AG10803 (cell line): ENCODE measurements around the gene SDCCAG8.
A peak's percentile ranks its signal among the peaks of the same experiment; 100 is the strongest.
"Not testable (repeated sequence)": the region's sequence is repeated elsewhere in the genome, so short reads cannot be mapped to it uniquely, and the experiment has no call there.

Experiments
- DNase-seq: peaks from one replicate; pipeline ENCODE4 v3.0.0; 2010; ENCODE audit warnings: low read depth
- H3K4me3 ChIP-seq: 2 replicates; pipeline ENCODE4 v1.5.1; 2011; ENCODE audit warnings: mild to moderate bottlenecking, low read length, control low read depth
- TF ChIP-seq, protein P1 (sequence below): conservative IDR thresholded peaks from 2 replicates; pipeline ENCODE4 v1.5.1; 2011; ENCODE audit warnings: mild to moderate bottlenecking, low read length, control low read depth, inconsistent platforms

SDCCAG8 gene

GRCh38 chr1:243255791-243256512 lies at the start of gene SDCCAG8:
SDCCAG8 (plus strand) TSS chr1:243256041; CDS start chr1:243256174, 133 bp downstream.
- TF ChIP-seq, protein P1, sequence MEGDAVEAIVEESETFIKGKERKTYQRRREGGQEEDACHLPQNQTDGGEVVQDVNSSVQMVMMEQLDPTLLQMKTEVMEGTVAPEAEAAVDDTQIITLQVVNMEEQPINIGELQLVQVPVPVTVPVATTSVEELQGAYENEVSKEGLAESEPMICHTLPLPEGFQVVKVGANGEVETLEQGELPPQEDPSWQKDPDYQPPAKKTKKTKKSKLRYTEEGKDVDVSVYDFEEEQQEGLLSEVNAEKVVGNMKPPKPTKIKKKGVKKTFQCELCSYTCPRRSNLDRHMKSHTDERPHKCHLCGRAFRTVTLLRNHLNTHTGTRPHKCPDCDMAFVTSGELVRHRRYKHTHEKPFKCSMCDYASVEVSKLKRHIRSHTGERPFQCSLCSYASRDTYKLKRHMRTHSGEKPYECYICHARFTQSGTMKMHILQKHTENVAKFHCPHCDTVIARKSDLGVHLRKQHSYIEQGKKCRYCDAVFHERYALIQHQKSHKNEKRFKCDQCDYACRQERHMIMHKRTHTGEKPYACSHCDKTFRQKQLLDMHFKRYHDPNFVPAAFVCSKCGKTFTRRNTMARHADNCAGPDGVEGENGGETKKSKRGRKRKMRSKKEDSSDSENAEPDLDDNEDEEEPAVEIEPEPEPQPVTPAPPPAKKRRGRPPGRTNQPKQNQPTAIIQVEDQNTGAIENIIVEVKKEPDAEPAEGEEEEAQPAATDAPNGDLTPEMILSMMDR, result no peak

GRCh38 chr1:243211984-243212383 lies 43.9 kb upstream of the SDCCAG8 start:
- peak; percentile 25 for DNase-seq
- H3K4me3 ChIP-seq, result not testable (repeated sequence)

More at GRCh38 chr1:243255791-243256512, at the start of gene SDCCAG8:
- peak; percentile 100 for DNase-seq
- peak within 1 kb of the TSS; percentile 88 for H3K4me3 ChIP-seq

- peak; percentile 85 for DNase-seq
- TF ChIP-seq, protein P1, result no peak
- H3K4me3 ChIP-seq, result no peak overlapping the region
These were observed 42.6 kb upstream of the SDCCAG8 start for GRCh38 chr1:243213045-243213787.

- H3K4me3 ChIP-seq, DNase-seq: not testable (repeated sequence)
These were observed 40.5 kb upstream of the SDCCAG8 start for GRCh38 chr1:243215276-243215875.

GRCh38 chr1:243216741-243217140 lies 39.1 kb upstream of the SDCCAG8 start:
- TF ChIP-seq, protein P1, result no peak
- H3K4me3 ChIP-seq, result no peak overlapping the region
- DNase-seq, result peak; percentile 18

- peak; percentile 29 for DNase-seq
- TF ChIP-seq, protein P1, result no peak
These were observed 38.5 kb upstream of the SDCCAG8 start for GRCh38 chr1:243217349-243217748.

GRCh38 chr1:243218059-243218458 lies 37.8 kb upstream of the SDCCAG8 start:
- no peak for DNase-seq
- no peak overlapping the region for H3K4me3 ChIP-seq
- TF ChIP-seq, protein P1, result no peak

More at GRCh38 chr1:243217349-243217748, 38.5 kb upstream of the SDCCAG8 start:
- H3K4me3 ChIP-seq, result no peak overlapping the region
